Esophagus muscularis mucosa (tissue), 4 donors: ENCODE data around the gene BLOC1S4. TPM values are rescaled to one million over a fixed set of nuclear protein-coding genes. Genes with fewer than 3 reads are reported as not detected.

ENCODE experiments used
- DNase-seq: peaks from one replicate; pipeline ENCODE4 v3.0.0-alpha.2; 2017; ENCODE audit errors: extremely low spot score
- H3K27ac ChIP-seq, 4 donors: fragments of 200-600 bp; sonication (generic); replicated peaks in 1 of 4; 1 replicate in 3 of 4; 2 replicates in 1 of 4; pipeline ENCODE4 v1.5.1; 2016 to 2019; ENCODE audit warnings: mild to moderate bottlenecking in 1 of 4
- H3K27me3 ChIP-seq, 4 donors: fragments of 200-600 bp; sonication (generic); one replicate each; pipeline versions ENCODE4 v1.5.1 to v1.6.0; 2016 to 2019
- H3K36me3 ChIP-seq, 4 donors: fragments of 200-600 bp; sonication (generic); one replicate each; pipeline ENCODE4 v1.5.1; 2016 to 2019
- H3K4me1 ChIP-seq, 4 donors: fragments of 200-600 bp; sonication (generic); one replicate each; pipeline ENCODE4 v1.5.1; 2016 to 2019
- H3K4me3 ChIP-seq, 4 donors: fragments of 200-600 bp; sonication (generic); 1 replicate in 2 of 4; 2 replicates in 2 of 4; pipeline ENCODE4 v1.5.1; 2016 to 2019; ENCODE audit warnings: mild to moderate bottlenecking in 4 of 4, moderate library complexity in 1 of 4
- H3K9me3 ChIP-seq, 4 donors: fragments of 200-600 bp; sonication (generic); 1 replicate in 3 of 4; 2 replicates in 1 of 4; pipeline ENCODE4 v1.5.1; 2016 to 2019
- CTCF ChIP-seq, 3 experiments: fragments of 200-600 bp in 2 of 3; fragments of 450-650 bp in 1 of 3; sonication (generic) in 2 of 3; IDR thresholded peaks; one replicate each; pipeline ENCODE4 v1.5.1; 2017 to 2019; ENCODE audit warnings: antibody characterized with exemption in 3 of 3, mild to moderate bottlenecking in 2 of 3, moderate library complexity in 1 of 3
- EP300 ChIP-seq: sonication (generic); formaldehyde crosslinking; IDR thresholded peaks from one replicate; pipeline ENCODE4 v1.6.1; 2017; ENCODE audit warnings: antibody characterized with exemption
- POLR2A ChIP-seq: fragments of 450-650 bp; IDR thresholded peaks from one replicate; pipeline ENCODE4 v1.6.1; 2017; ENCODE audit warnings: antibody characterized with exemption, moderate library complexity, mild to moderate bottlenecking, low read depth
- POLR2AphosphoS5 ChIP-seq, 2 donors: sonication (generic); formaldehyde crosslinking; IDR thresholded peaks; one replicate each; pipeline ENCODE4 v1.6.1; 2017; ENCODE audit warnings: antibody characterized with exemption in 2 of 2
- WGBS: methylation state at CpG from one replicate; pipeline ENCODE4 v1.1.5; 2018; 5-methylcytosine and 5-hydroxymethylcytosine counted together
- intact Hi-C: fragments of 100-400 bp; cut with DNase I; formaldehyde crosslinking; loops from one replicate; pipeline ENCODE4 v1.15.1; 2023
- total RNA-seq, 4 donors: library from RNA; depleted of rRNA; stranded (reverse); fragments of >200 nt; gene quantifications; one replicate each; pipeline versions ENCODE4 v1.1.0 to v1.2.1, GENCODE V29; 2016

BLOC1S4 gene
- total RNA-seq, 4 donors from 2014 or later: 15.8 to 21.9 (median 17.9) TPM

- 86% methylated on average over 18 of the region's 23 CpGs for WGBS
- Histone ChIP-seq H3K27me3 (no peaks in the 10 kb centered on the region), H3K4me3 (no peak overlapping the region), H3K4me1 (peaks cover 26 to 36% (median 30%) of the 10 kb centered on the region in 4 donors), H3K36me3 (no peaks in the 10 kb centered on the region), H3K9me3 (no peaks in the 10 kb centered on the region), H3K27ac (peak overlapping the region in 1 of 4 donors; percentile 44)
- intact Hi-C loops: no loop called here
- no peak for DNase-seq
- TF ChIP-seq POLR2AphosphoS5 (IDR thresholded peaks at IDR 0.05): no peak
- TF ChIP-seq EP300: no peak
- no peak for TF ChIP-seq CTCF (IDR thresholded peaks at IDR 0.05)
- no peak for TF ChIP-seq POLR2A
These were observed 34.6 kb downstream of the BLOC1S4 start for GRCh38 chr4:6750286-6751221.

DNA sequence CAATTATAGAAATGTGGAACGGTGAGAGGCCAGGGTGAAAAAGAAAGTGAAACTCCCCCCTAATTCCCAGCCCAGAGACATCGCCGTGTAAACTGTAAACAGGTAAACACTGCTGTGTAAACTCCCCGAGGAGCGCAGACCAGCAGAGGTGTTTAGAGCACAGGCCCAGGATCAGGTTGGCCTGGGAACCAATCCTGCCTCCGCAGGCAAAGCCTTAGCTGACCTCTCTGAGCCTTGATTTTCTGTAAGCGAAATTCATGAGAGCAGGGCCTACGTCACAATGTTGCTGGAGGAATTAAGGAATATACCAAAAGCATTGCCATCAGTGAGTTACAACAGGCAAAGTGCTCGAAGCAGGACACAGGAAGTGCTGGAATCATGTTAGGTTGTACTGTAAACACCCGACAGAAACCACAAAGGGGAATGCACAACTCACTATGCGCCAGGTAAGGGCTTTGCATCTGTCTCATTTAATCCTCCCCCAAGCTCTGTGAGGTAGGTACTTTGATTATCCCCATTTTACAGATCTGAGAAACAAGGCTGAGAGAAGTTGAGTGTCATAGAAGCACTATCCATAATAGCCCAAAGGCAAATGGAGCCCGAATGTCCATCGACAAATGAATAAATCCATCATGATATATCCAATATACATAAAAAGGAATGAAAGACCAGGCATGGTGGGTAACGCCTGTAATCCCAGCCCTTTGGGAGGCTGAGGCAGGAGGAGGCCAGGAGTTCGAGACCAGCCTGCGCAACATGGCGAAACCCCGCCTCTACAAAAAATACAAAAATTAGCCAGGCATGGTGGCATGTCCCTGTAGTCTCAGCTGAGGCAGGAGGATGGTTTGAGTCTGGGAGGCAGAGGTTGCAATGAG lies 35.9 kb downstream of the BLOC1S4 start:
- H3K27me3 ChIP-seq: no peaks in the 10 kb centered on the region
- no peak for DNase-seq
- H3K36me3 ChIP-seq: no peaks in the 10 kb centered on the region
- H3K4me1 ChIP-seq: peaks cover 23 to 32% (median 27%) of the 10 kb centered on the region in 4 donors
- TF ChIP-seq POLR2AphosphoS5 (IDR thresholded peaks at IDR 0.05) (no peak), EP300 (no peak), POLR2A (no peak)
- H3K9me3 ChIP-seq: no peaks in the 10 kb centered on the region
- 80% methylated on average over 18 of the region's 18 CpGs for WGBS
- no peak overlapping the region for H3K4me3 ChIP-seq
- H3K27ac ChIP-seq: no peak overlapping the region
- intact Hi-C loops: no loop called here

- H3K27me3 ChIP-seq: no peaks in the 10 kb centered on the region
- H3K4me1 ChIP-seq: peaks cover 17 to 26% (median 21%) of the 10 kb centered on the region in 4 donors
- no peak for DNase-seq
- H3K27ac ChIP-seq: no peak overlapping the region
- H3K9me3 ChIP-seq: no peaks in the 10 kb centered on the region
- WGBS: 84% methylated on average over 6 of the region's 6 CpGs
- intact Hi-C loops: no loop called here
- no peak for TF ChIP-seq POLR2AphosphoS5 (IDR thresholded peaks at IDR 0.05)
- no peak for TF ChIP-seq EP300
- TF ChIP-seq CTCF (IDR thresholded peaks at IDR 0.05): no peak
- TF ChIP-seq POLR2A: no peak
- H3K36me3 ChIP-seq: no peaks in the 10 kb centered on the region
- no peak overlapping the region for H3K4me3 ChIP-seq
These were observed 36.5 kb downstream of the BLOC1S4 start for GRCh38 chr4:6752486-6752829.

- no peak for TF ChIP-seq EP300
- TF ChIP-seq CTCF (IDR thresholded peaks at IDR 0.05): no peak
- no peak for TF ChIP-seq POLR2A
- TF ChIP-seq POLR2AphosphoS5 (IDR thresholded peaks at IDR 0.05): no peak
- H3K27ac ChIP-seq: no peak overlapping the region
- no peaks in the 10 kb centered on the region for H3K9me3 ChIP-seq
- intact Hi-C loops: no loop called here
- H3K4me3 ChIP-seq: no peak overlapping the region
- no peak for DNase-seq
- H3K4me1 ChIP-seq: peaks cover 12 to 19% (median 15%) of the 10 kb centered on the region in 4 donors
- no peaks in the 10 kb centered on the region for H3K27me3 ChIP-seq
- H3K36me3 ChIP-seq: no peaks in the 10 kb centered on the region
- WGBS: 90% methylated on average over 11 of the region's 18 CpGs
These were observed 37.2 kb downstream of the BLOC1S4 start for GRCh38 chr4:6753103-6753560.

- Histone ChIP-seq H3K36me3 (no peaks in the 10 kb centered on the region), H3K4me3 (no peak overlapping the region), H3K27ac (no peak overlapping the region), H3K27me3 (no peaks in the 10 kb centered on the region), H3K9me3 (no peaks in the 10 kb centered on the region), H3K4me1 (peaks cover 12 to 13% (median 12%) of the 10 kb centered on the region in 4 donors)
- TF ChIP-seq POLR2A (no peak), EP300 (no peak), CTCF (IDR thresholded peaks at IDR 0.05) (no peak), POLR2AphosphoS5 (IDR thresholded peaks at IDR 0.05) (no peak)
- intact Hi-C loops: no loop called here
- no peak for DNase-seq
- WGBS: 77% methylated on average over 9 of the region's 9 CpGs
These were observed 37.9 kb downstream of the BLOC1S4 start for GRCh38 chr4:6753891-6754290.
